AG04450 (cell line): ENCODE data around the gene DEDD2. TPM values are rescaled to one million over a fixed set of nuclear protein-coding genes. Genes with fewer than 3 reads are reported as not detected.

Source experiments
- CTCF ChIA-PET: fragments of 300-600, 350-600 bp; formaldehyde crosslinking; extraction: SDS; loops from one replicate; lab custom pipeline; 2022; ENCODE audit warnings: antibody characterized with exemption, inconsistent platforms; lab: Charles Lee
- POLR2A ChIA-PET: fragments of 350-600 bp; formaldehyde crosslinking; extraction: SDS; loops from one replicate; lab custom pipeline; 2021; ENCODE audit warnings: antibody characterized with exemption, inconsistent platforms; lab: Yijun Ruan, JAX
- DNase-seq: peaks from one replicate; pipeline ENCODE4 v3.0.0-alpha.2; 2011; ENCODE audit warnings: low read depth, low spot score
- H3K27ac ChIP-seq: one replicate; pipeline ENCODE4 v1.5.1; 2012; ENCODE audit warnings: low read depth, low read length, control low read depth
- H3K27me3 ChIP-seq: one replicate; pipeline ENCODE4 v1.6.0; 2012; ENCODE audit warnings: low read length; ENCODE audit not compliant: control insufficient read depth, insufficient read depth
- H3K4me3 ChIP-seq: 2 replicates; pipeline ENCODE4 v1.5.1; 2011; ENCODE audit warnings: mild to moderate bottlenecking, low read depth, low read length, control low read depth
- H3K9me3 ChIP-seq: 2 replicates; pipeline ENCODE4 v1.5.1; 2012; ENCODE audit warnings: low read length; ENCODE audit not compliant: control insufficient read depth, insufficient read depth
- polyA plus RNA-seq: library from polyadenylated mRNA; depleted of rRNA; stranded (reverse); fragments of >200 nt; gene quantifications from 2 replicates; pipeline ENCODE4 v1.2.3, GENCODE V29; 2011
- TF ChIP-seq, protein P1 (sequence below): IDR thresholded peaks from 2 replicates; pipeline ENCODE4 v1.5.1; 2011; ENCODE audit warnings: low read depth, low read length, control low read depth, inconsistent platforms

The DEDD2 gene
- polyA plus RNA-seq, 1 experiment = 11.8 TPM

DNA sequence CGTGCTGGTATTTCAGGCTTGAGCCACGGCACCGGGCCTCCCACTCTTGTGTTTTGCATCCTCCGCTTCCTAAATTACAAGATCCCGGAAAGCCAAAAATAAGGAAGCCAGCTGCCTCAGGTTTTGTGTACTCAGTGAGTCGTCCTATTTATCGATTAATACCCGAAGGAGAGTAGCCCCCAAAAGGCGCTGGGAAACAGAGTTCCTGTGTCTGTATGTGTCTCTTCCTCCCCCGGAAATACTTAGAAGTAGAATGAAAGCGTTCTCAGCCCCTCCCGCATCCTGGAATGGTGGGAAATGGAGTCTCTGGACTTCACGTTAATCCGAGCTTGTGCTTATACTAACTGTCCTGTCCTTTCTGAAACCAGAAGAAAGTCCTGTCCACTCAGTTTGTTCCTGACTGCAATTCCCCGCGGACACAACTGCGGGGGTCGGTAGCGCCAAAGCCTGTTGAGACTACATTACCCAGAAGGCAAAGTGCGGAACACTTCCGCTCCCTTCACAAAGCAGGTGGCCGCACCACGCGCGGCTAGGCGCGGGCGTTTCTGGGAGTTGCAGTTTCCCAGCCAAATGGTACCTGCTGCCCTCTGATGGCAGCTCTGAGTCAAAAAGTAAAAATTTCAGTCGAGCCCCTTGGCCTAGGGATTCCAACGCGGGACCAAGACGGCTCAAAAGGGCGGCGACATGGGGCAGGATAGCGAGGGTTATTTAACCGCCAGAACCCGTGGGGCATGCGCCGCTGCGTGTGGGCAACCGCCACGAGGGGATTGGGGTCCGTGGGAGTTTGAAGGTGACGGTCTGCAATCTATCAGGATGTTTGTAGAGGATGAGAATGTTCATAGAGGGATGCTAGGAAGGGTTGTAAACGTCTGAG is 27.1 kb upstream of the DEDD2 start:
- ChIA-PET CTCF (interaction anchor here (0.5 to 8.4 kb wide), 9 partner anchors 11 to 194 kb away, joined by 3 to 118 read pairs (median 4); no protein-coding TSS in a partner anchor), POLR2A (interaction anchor here (1.0 to 1.9 kb wide), 3 partner anchors 26 to 37 kb away, joined by 3 to 11 read pairs (median 4); no protein-coding TSS in a partner anchor)
- H3K27ac ChIP-seq = peak overlapping the region; percentile 65
- no peaks in the 10 kb centered on the region for H3K9me3 ChIP-seq
- peak overlapping the region; percentile 79 for H3K4me3 ChIP-seq
- TF ChIP-seq, protein P1, sequence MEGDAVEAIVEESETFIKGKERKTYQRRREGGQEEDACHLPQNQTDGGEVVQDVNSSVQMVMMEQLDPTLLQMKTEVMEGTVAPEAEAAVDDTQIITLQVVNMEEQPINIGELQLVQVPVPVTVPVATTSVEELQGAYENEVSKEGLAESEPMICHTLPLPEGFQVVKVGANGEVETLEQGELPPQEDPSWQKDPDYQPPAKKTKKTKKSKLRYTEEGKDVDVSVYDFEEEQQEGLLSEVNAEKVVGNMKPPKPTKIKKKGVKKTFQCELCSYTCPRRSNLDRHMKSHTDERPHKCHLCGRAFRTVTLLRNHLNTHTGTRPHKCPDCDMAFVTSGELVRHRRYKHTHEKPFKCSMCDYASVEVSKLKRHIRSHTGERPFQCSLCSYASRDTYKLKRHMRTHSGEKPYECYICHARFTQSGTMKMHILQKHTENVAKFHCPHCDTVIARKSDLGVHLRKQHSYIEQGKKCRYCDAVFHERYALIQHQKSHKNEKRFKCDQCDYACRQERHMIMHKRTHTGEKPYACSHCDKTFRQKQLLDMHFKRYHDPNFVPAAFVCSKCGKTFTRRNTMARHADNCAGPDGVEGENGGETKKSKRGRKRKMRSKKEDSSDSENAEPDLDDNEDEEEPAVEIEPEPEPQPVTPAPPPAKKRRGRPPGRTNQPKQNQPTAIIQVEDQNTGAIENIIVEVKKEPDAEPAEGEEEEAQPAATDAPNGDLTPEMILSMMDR = peak; percentile 71
- H3K27me3 ChIP-seq = no peaks in the 10 kb centered on the region
- peak; percentile 85 for DNase-seq

DNA sequence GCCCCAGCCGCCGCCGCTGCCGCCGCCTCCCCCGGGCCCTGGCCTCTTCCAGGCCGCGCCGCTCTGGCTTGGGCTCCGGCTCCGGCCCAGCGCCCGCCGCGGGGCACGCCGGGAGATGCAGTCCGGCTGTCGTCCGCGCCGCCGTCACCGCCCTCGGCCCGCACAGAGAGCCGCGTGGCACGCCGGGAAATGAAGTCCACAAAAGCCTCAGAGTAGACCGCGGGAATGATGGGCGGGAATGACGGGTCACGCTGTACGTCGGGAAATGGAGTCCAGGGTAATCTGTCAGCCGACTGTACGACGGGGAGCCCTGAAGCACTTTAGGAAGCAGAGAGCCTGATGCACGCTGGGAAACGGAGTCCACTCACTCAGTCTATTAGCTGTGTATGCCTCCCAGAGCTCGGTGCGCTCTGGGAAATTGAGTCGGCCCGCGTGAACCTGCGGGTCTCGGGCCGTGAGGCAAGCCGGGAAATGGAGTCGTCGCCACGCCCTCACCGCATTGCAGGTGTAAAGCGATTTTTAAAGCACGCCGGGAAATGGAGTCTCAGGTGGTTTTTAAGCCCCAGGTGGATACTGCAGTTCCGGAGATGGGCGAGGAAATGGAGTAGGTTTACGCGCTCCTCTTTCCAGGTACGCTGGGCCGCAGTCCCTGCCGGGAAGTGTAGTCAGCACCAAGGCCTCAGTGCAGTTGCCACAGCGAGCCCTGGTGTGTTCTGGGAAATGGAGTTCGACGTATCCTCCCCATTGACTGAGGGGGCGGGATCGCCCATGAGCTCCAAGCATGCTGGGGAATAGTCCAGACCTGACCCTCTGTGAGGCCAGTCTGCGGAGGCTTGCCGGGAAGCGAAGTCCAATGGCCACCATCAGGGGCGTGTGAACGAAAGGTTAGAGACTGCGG is 25.3 kb upstream of the DEDD2 start, which contains the start of gene GSK3A:
TSS of gene GSK3A (minus strand) at position 91 of the 898 bp plus-strand sequence. CDS start 137 bp downstream, outside the sequence.
- Histone ChIP-seq H3K27ac (peak within 1 kb of the TSS; percentile 78), H3K9me3 (no peaks in the 10 kb centered on the region), H3K27me3 (no peaks in the 10 kb centered on the region), H3K4me3 (peak within 1 kb of the TSS; percentile 89)
- peak; percentile 99 for DNase-seq
- ChIA-PET CTCF (interaction anchor here (0.9 to 8.4 kb wide), 4 partner anchors 10 to 134 kb away, joined by 3 to 118 read pairs (median 6); no protein-coding TSS in a partner anchor), POLR2A (interaction anchor here (0.5 to 1.9 kb wide), 9 partner anchors 9 to 187 kb away, joined by 3 to 7 read pairs (median 4); no protein-coding TSS in a partner anchor)
- TF ChIP-seq, protein P1 = no peak

DNA sequence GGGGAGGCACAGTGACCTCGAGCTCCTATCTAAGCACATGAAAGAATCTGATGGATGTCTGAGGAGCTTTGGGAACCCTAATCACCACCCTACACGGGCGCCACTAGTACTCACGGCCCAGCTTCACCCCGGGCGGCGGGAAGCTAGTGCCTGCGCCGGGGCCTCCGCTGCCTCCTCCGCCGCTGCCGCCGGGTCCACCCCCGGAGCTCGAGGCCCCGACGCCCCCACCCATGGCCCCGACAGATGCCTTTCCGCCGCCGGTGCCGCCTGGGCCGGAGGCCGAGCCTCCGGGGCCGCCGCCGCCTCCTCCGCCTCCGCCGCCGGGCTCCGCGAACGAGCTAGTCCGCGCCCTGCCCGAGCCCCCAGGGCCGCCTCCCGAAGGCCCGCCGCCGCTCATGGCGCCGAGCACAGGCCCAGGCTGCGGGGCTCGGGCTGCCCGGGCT is 24.6 kb upstream of the DEDD2 start:
- no peaks in the 10 kb centered on the region for H3K9me3 ChIP-seq
- ChIA-PET CTCF (interaction anchor here (1.7 to 8.4 kb wide), 3 partner anchors 36 to 134 kb away, joined by 5 to 118 read pairs (median 8); partner anchors contain the start of gene POU2F2), POLR2A (interaction anchor here (1.1 to 1.7 kb wide), 3 partner anchors 8 to 38 kb away, joined by 3 to 7 read pairs (median 3); no protein-coding TSS in a partner anchor)
- no peaks in the 10 kb centered on the region for H3K27me3 ChIP-seq
- TF ChIP-seq, protein P1 = no peak
- H3K4me3 ChIP-seq = peak overlapping the region; percentile 89
- no peak for DNase-seq
- no peak overlapping the region for H3K27ac ChIP-seq

DNA sequence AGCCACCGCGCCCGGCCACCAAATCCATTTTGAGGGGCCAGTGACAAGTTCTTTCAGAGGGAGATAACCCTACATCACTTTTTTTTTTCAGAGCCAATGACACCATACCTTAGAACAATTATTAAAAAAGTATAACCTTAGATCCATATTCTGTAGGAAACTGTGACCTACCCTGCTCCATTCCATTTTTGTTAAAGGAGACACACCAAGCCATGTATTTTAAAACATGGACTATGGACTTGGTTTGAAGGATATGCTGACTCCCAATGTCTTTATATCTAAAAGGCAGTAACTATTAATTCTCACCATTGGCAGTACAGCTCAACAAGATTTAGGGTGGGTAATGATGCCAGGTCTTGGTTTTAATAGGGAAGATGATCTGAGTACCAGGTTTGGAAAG is 23.8 kb upstream of the DEDD2 start:
- ChIA-PET POLR2A (interaction anchor here (1.1 kb wide), 1 partner anchor 8 kb away, joined by 3 read pairs; no protein-coding TSS in a partner anchor), CTCF (interaction anchor here (0.5 to 8.4 kb wide), 5 partner anchors 37 to 133 kb away, joined by 3 to 118 read pairs (median 6); partner anchors contain the start of gene POU2F2)
- Histone ChIP-seq H3K27me3 (no peaks in the 10 kb centered on the region), H3K27ac (no peak overlapping the region), H3K9me3 (no peaks in the 10 kb centered on the region), H3K4me3 (peak overlapping the region; percentile 89)
- no peak for DNase-seq
- TF ChIP-seq, protein P1 = no peak
